ENCODE data around the gene PRPF19. TPM values are rescaled to one million over a fixed set of nuclear protein-coding genes. Genes with fewer than 3 reads are reported as not detected.
A peak's percentile ranks its signal among the peaks of the same experiment; 100 is the strongest.

Gene PRPF19
- polyA plus RNA-seq, 1 of the 3 experiments (the other 2 are of a cell fraction), result 58.9 TPM

DNA sequence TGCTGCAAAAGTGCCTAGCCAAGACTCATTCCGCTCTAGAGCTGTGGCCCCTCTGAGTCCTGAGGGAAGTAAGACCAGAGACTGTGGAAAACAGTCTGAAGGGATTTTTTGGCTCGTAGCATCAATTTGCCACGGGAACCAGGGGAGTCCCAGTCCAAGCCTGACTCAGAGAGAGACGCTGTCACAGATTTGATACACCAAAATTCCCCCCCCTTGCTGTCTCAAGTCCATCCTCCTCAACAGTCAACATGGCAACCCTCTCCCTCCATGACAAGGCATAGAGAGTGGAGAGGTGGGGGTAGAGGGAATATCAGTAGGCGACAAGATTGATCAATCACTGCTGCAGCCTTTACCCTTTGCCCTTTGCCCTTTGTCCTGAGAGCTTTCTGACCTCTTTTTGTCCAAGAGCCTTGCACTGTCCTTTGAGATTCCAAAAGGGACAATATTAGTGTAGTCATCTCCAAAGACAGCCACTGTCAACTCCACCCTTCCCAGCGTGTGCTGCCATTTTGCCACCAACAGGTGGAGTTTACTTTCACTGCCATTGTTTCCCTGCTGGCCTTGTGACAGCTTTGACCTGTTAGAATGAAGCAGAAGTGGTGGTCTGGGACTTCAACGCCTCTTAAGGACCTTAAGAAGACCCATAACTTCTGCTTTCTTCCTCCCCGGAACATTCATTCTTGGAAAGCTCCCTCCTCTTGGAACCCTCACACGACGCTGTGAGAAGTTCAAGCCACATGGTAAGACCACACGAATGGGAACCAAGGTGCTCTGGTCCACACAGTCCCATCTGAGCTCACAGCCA, 38.3 kb upstream of the PRPF19 start:
- no peak overlapping the region for H3K9ac ChIP-seq
- H3K4me1 ChIP-seq (ENCODE audit: control insufficient read depth in 1 of 2, insufficient read depth in 2 of 2, low read depth in 1 of 2, low read length in 1 of 2), result no peaks in the 10 kb centered on the region; a peak in 1 of 4 replicates
- H3F3A ChIP-seq (replicated peaks; ENCODE audit: insufficient read depth), result no peaks in the 10 kb centered on the region
- no peaks in the 10 kb centered on the region for H4K20me1 ChIP-seq (ENCODE audit: insufficient read depth)
- POLR2A ChIA-PET, result no interaction called here
- CTCF ChIA-PET, result interaction anchor here (0.8 to 1.5 kb wide), 5 partner anchors 57 to 192 kb away, joined by 3 to 4 read pairs (median 3); no protein-coding TSS in a partner anchor
- H3K36me3 ChIP-seq (replicated peaks in 1 of 2; ENCODE audit: control insufficient read depth in 1 of 2, insufficient read depth in 2 of 2, low read length in 1 of 2), result no peaks in the 10 kb centered on the region
- no peak overlapping the region for H3K4me2 ChIP-seq
- H3K27me3 ChIP-seq (ENCODE audit: insufficient read depth), result no peaks in the 10 kb centered on the region
- H3K27ac ChIP-seq (ENCODE audit: low read depth in 2 of 2, low read length in 1 of 2), result no peak overlapping the region
- no peak overlapping the region for H2AFZ ChIP-seq (ENCODE audit: low read depth)
- WGBS (ENCODE audit: low lambda C conversion rate), result 71% methylated on average over 11 of the region's 11 CpGs
- no peaks in the 10 kb centered on the region for H3K9me3 ChIP-seq
- no peaks in the 10 kb centered on the region for H3K9me2 ChIP-seq
- TF ChIP-seq, protein P1, sequence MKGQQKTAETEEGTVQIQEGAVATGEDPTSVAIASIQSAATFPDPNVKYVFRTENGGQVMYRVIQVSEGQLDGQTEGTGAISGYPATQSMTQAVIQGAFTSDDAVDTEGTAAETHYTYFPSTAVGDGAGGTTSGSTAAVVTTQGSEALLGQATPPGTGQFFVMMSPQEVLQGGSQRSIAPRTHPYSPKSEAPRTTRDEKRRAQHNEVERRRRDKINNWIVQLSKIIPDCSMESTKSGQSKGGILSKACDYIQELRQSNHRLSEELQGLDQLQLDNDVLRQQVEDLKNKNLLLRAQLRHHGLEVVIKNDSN (IDR thresholded peaks at IDR 0.05; ENCODE audit: borderline replicate concordance, low read depth), result no peak
- TF ChIP-seq, protein P2, sequence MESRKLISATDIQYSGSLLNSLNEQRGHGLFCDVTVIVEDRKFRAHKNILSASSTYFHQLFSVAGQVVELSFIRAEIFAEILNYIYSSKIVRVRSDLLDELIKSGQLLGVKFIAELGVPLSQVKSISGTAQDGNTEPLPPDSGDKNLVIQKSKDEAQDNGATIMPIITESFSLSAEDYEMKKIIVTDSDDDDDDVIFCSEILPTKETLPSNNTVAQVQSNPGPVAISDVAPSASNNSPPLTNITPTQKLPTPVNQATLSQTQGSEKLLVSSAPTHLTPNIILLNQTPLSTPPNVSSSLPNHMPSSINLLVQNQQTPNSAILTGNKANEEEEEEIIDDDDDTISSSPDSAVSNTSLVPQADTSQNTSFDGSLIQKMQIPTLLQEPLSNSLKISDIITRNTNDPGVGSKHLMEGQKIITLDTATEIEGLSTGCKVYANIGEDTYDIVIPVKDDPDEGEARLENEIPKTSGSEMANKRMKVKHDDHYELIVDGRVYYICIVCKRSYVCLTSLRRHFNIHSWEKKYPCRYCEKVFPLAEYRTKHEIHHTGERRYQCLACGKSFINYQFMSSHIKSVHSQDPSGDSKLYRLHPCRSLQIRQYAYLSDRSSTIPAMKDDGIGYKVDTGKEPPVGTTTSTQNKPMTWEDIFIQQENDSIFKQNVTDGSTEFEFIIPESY (IDR thresholded peaks at IDR 0.05; ENCODE audit: borderline replicate concordance, low read depth), result no peak
- TF ChIP-seq, protein P3, sequence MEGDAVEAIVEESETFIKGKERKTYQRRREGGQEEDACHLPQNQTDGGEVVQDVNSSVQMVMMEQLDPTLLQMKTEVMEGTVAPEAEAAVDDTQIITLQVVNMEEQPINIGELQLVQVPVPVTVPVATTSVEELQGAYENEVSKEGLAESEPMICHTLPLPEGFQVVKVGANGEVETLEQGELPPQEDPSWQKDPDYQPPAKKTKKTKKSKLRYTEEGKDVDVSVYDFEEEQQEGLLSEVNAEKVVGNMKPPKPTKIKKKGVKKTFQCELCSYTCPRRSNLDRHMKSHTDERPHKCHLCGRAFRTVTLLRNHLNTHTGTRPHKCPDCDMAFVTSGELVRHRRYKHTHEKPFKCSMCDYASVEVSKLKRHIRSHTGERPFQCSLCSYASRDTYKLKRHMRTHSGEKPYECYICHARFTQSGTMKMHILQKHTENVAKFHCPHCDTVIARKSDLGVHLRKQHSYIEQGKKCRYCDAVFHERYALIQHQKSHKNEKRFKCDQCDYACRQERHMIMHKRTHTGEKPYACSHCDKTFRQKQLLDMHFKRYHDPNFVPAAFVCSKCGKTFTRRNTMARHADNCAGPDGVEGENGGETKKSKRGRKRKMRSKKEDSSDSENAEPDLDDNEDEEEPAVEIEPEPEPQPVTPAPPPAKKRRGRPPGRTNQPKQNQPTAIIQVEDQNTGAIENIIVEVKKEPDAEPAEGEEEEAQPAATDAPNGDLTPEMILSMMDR (IDR thresholded peaks at IDR 0.05), result no peak; the same call in 1 of the 2 replicates
- TF ChIP-seq RAD21 (IDR thresholded peaks at IDR 0.05; ENCODE audit: low read length), result peak; percentile 25; the same call in 1 of the 2 replicates
- DNase-seq, result no peak
- no peaks in the 10 kb centered on the region for H3K79me2 ChIP-seq (ENCODE audit: insufficient read depth)
- H3K4me3 ChIP-seq (ENCODE audit: low read depth in 2 of 2, low read length in 1 of 2), result no peak overlapping the region

DNA sequence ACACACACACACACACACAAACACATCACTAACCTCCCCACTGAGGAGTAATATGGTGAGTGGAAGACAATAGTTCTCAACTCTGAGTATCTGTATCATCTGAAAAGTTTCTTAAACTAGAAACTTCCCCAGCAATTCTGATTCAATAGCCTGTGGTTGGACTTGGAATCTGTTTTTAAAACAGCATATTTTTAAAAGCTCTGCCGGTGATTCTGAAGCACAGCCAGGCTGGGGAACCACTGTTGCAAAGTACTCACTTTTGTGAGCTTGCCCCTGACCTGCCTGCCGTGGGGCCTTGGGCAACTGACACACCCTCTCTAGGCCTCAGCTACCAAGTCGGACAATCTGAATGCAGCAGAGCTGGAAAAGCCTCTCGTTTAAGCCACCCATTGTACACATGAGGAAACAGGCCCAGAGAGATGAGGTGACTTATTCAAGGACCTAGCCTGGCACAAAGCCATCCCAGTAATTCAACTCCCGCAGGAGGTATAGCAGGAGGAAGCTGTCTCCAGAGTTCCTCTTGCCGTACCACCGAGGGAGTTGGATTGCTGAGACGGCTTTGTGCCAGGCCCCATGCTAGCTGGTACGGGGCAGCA, 36.7 kb upstream of the PRPF19 start:
- Histone ChIP-seq H3K9me2 (no peaks in the 10 kb centered on the region), H4K20me1 (ENCODE audit: insufficient read depth) (no peaks in the 10 kb centered on the region), H3K4me2 (no peak overlapping the region), H3F3A (replicated peaks; ENCODE audit: insufficient read depth) (no peaks in the 10 kb centered on the region), H3K9ac (no peak overlapping the region), H3K9me3 (no peaks in the 10 kb centered on the region), H3K27me3 (ENCODE audit: insufficient read depth) (no peaks in the 10 kb centered on the region), H3K36me3 (replicated peaks in 1 of 2; ENCODE audit: control insufficient read depth in 1 of 2, insufficient read depth in 2 of 2, low read length in 1 of 2) (no peaks in the 10 kb centered on the region), H3K27ac (ENCODE audit: low read depth in 2 of 2, low read length in 1 of 2) (no peak overlapping the region), H3K4me3 (ENCODE audit: low read depth in 2 of 2, low read length in 1 of 2) (no peak overlapping the region), H3K79me2 (ENCODE audit: insufficient read depth) (no peaks in the 10 kb centered on the region), H2AFZ (ENCODE audit: low read depth) (no peak overlapping the region), H3K4me1 (ENCODE audit: control insufficient read depth in 1 of 2, insufficient read depth in 2 of 2, low read depth in 1 of 2, low read length in 1 of 2) (no peaks in the 10 kb centered on the region; a peak in 1 of 4 replicates)
- CTCF ChIA-PET, result interaction anchor here (0.8 kb wide), 1 partner anchor 44 kb away, joined by 4 read pairs; no protein-coding TSS in a partner anchor
- TF ChIP-seq FOSL2 (IDR thresholded peaks at IDR 0.05; ENCODE audit: borderline replicate concordance, low read depth), result no peak
- DNase-seq, result no peak
- WGBS (ENCODE audit: low lambda C conversion rate), result 48% methylated on average over 6 of the region's 9 CpGs
- POLR2A ChIA-PET, result no interaction called here
